Measurements from ENCODE around the gene BCDIN3D. TPM values are rescaled to one million over a fixed set of nuclear protein-coding genes. Genes with fewer than 3 reads are reported as not detected.

The BCDIN3D gene
- total and polyA plus RNA-seq, 8 donors: 2.0 to 4.8 (median 2.9) TPM

DNA sequence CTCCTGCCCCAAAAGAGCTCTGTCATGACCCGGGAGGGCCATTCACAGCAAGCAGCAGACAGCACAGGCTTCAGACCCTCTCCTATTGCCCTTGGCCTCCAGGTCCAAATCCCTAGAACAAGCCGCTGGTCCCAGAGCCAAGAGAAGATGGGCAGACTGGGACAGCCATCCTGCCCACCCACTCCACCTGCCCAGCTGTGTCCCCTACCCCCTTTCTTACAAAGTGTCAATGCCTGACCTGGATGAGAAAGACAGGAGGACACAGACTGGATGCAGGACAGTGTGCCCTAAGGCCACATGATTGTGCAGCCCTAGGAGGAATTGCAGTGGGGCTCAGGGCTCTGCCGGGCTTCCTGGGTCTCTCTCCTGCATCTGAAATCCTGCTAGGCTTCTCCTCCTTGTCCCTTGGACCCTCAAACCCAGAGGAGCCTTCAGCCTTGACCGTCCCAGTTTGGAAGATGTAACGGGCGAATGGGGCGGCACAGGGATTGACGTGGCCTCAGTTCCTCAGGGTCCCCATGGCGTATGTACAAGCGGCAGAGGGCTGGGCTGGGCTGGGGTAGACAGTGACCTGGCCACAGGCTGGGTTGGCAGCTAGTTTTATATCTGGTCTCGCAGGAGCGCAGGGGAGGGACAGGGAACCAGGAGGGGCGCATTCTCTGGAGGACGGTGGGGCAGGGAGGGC is 27.1 kb upstream of the BCDIN3D start:
- Histone ChIP-seq H3K27me3 (no peaks in the 10 kb centered on the region), H3K4me3 (no peak overlapping the region), H3K27ac (peak overlapping the region in 2 of 4 donors; percentile 33 to 70), H3K36me3 (no peaks in the 10 kb centered on the region), H3K4me1 (peaks cover 3 to 12% (median 5%) of the 10 kb centered on the region in 3 donors), H3K9me3 (no peaks in the 10 kb centered on the region)
- WGBS, 2 donors: 92 to 95% methylated on average over 14 of the region's 14 CpGs
- FAIRE-seq (no peak), DNase-seq (peak in 1 of 6 donors; percentile 50), ATAC-seq (no peak)
- TF ChIP-seq, protein P1, sequence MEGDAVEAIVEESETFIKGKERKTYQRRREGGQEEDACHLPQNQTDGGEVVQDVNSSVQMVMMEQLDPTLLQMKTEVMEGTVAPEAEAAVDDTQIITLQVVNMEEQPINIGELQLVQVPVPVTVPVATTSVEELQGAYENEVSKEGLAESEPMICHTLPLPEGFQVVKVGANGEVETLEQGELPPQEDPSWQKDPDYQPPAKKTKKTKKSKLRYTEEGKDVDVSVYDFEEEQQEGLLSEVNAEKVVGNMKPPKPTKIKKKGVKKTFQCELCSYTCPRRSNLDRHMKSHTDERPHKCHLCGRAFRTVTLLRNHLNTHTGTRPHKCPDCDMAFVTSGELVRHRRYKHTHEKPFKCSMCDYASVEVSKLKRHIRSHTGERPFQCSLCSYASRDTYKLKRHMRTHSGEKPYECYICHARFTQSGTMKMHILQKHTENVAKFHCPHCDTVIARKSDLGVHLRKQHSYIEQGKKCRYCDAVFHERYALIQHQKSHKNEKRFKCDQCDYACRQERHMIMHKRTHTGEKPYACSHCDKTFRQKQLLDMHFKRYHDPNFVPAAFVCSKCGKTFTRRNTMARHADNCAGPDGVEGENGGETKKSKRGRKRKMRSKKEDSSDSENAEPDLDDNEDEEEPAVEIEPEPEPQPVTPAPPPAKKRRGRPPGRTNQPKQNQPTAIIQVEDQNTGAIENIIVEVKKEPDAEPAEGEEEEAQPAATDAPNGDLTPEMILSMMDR (IDR thresholded peaks at IDR 0.05): no peak
- intact Hi-C loops (cut with DNase I): loop anchor here in 2 of 3 donors (10.0 kb wide), 2 partner anchors 195 to 205 kb away; no protein-coding TSS in a partner anchor

DNA sequence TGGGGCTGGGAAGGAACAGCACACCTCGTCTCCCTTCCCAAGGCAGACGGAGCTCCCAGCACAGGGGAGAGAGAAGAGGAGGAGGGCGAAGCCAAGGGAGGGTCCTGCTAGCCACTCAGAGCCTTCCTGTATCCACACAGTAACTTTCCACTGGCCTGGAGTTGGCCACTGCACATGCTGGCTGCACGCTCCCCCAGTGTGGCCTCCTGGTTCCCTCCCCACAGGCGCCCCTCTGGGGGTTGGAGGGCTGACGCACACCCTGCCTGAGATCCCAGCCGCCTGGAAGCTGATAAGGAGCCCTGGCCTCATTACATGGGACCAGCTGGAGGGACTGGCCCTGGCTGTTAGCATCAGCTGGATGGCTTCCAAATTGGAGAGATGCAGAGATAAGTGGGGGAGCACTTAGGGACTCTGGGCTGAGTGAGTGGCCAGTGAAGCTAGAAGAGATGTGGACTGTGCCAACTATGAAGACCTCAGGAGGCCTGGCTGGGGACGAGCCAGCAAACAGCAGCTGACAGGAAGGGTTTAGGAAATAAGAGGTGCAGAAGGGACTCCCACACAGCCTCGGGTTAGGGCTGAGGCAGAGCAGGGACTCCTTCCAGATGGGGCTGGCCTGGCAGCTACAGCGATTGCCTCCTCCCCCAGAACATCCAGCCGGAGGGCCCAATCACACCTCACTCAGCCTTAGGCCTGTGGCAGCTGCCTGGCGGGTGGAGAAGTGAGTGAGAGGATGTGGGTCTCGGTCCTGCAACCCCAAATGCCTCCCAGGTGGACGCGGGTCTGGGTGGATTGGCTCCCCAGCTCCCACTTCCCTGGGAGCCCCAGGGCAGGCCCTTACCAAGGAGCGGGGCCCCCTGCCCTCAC is 26.3 kb upstream of the BCDIN3D start:
- intact Hi-C loops (cut with DNase I): loop anchor here in 2 of 3 donors (10.0 kb wide), 2 partner anchors 196 to 206 kb away; no protein-coding TSS in a partner anchor
- no peak for FAIRE-seq

DNA sequence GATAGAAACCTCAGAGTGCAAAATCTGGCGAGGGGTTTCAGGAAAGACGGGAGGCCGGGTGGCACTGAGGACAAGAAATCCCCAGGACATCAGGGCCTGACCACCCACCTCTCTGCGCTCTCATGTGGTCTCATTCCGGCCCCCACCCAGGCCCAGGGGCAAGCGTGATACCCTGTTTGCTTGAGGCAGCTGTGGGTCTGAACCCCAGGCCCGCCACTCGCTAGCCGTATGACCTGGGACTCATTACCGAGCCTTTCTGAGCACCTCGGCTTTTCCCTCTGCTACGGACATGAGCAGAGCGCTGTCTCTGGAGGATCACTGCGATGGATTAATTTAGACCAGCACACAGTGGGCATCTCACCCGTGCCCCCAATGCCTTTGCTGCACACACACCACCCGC is 25.5 kb upstream of the BCDIN3D start:
- WGBS, 2 donors: 83 to 88% methylated on average over 16 of the region's 16 CpGs
- H3K36me3 ChIP-seq: no peaks in the 10 kb centered on the region
- peak overlapping the region in 3 of 4 donors; percentile 8 to 70 (median 31) for H3K27ac ChIP-seq
- no peak for FAIRE-seq
- no peaks in the 10 kb centered on the region for H3K27me3 ChIP-seq
- no peak overlapping the region for H3K4me3 ChIP-seq
- H3K9me3 ChIP-seq: no peaks in the 10 kb centered on the region
- DNase-seq: no peak
- no peak for ATAC-seq
- peaks cover 3 to 12% (median 5%) of the 10 kb centered on the region in 3 donors for H3K4me1 ChIP-seq
- TF ChIP-seq, protein P1 (IDR thresholded peaks at IDR 0.05): no peak
- intact Hi-C loops (cut with DNase I): loop anchor here in 2 of 3 donors (10.0 kb wide), 2 partner anchors 196 to 206 kb away; no protein-coding TSS in a partner anchor

More for the DNA sequence above, 26.3 kb upstream of the BCDIN3D start:
- Histone ChIP-seq H3K36me3 (no peaks in the 10 kb centered on the region), H3K4me1 (peaks cover 3 to 12% (median 5%) of the 10 kb centered on the region in 3 donors), H3K27ac (peak overlapping the region in 3 of 4 donors; percentile 8 to 70 (median 33)), H3K9me3 (no peaks in the 10 kb centered on the region), H3K4me3 (no peak overlapping the region), H3K27me3 (no peaks in the 10 kb centered on the region)
- DNase-seq: peak in 5 of 6 donors; percentile 44 to 71 (median 67)
- 45 to 47% methylated on average over 16 of the region's 16 CpGs for WGBS, 2 donors
- TF ChIP-seq, protein P1 (IDR thresholded peaks at IDR 0.05): no peak
- peak; percentile 67 to 85 (median 74) for ATAC-seq

GRCh38 chr12:49867570-49868341 is 24.9 kb upstream of the BCDIN3D start:
- H3K4me1 ChIP-seq: peaks cover 3 to 12% (median 5%) of the 10 kb centered on the region in 3 donors
- no peaks in the 10 kb centered on the region for H3K36me3 ChIP-seq
- TF ChIP-seq, protein P1 (IDR thresholded peaks at IDR 0.05): no peak
- 47 to 52% methylated on average over 11 of the region's 11 CpGs for WGBS, 2 donors
- H3K9me3 ChIP-seq: no peaks in the 10 kb centered on the region
- no peak for FAIRE-seq
- H3K27ac ChIP-seq: no peak overlapping the region
- no peak overlapping the region for H3K4me3 ChIP-seq
- peak in 1 of 6 donors; percentile 20 for DNase-seq
- ATAC-seq: peak in 1 of 4 donors; percentile 3
- intact Hi-C loops (cut with DNase I): loop anchor here in 2 of 3 donors (10.0 kb wide), 2 partner anchors 197 to 207 kb away; no protein-coding TSS in a partner anchor
- no peaks in the 10 kb centered on the region for H3K27me3 ChIP-seq

Data from pancreas (tissue), 10 donors.